ENCODE measurements around the gene RNF144B. TPM values are rescaled to one million over a fixed set of nuclear protein-coding genes. Genes with fewer than 3 reads are reported as not detected.

The RNF144B gene
- total and polyA plus RNA-seq, 2 of the 8 experiments (the other 6 are each of a cell fraction or from before 2014, with no cell fraction given), result 1.8 to 11.2 TPM

DNA sequence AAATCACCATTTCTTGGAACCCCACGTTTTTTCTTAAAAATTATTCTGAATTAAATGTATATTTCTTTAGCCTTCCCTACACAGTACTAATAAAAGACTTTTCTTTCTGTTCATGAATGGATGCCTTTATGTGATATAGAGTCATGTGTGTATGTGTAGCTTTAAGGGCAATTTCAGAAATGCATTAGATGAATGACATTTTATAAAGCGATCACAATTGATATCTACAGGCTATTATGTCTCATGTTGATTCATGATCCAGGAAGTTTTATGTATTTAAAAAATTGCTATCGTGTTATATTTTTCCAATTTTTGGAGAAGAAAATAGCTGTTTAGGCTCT lies 81.3 kb downstream of the RNF144B start (continued):
- TF ChIP-seq CBX8 (IDR thresholded peaks at IDR 0.05; ENCODE audit: borderline replicate concordance, low read depth, low read length) (no peak), SP1 (IDR thresholded peaks at IDR 0.05; ENCODE audit: low read depth, low read length) (no peak)

All from H1 (cell line).